A549 treated with GW870086 at 1 μM for 4 hours (cell line): Measurements from ENCODE around the gene TRIP6. TPM values are rescaled to one million over a fixed set of nuclear protein-coding genes. Genes with fewer than 3 reads are reported as not detected.

Source experiments
- total RNA-seq: library from RNA; stranded (reverse); fragments of 200-300 nt; extraction: Qiagen RNA extraction; gene quantifications from 5 replicates; pipeline ENCODE4 v1.2.3, GENCODE V29; 2022; ENCODE audit warnings: low read depth

TRIP6 gene, protein sequence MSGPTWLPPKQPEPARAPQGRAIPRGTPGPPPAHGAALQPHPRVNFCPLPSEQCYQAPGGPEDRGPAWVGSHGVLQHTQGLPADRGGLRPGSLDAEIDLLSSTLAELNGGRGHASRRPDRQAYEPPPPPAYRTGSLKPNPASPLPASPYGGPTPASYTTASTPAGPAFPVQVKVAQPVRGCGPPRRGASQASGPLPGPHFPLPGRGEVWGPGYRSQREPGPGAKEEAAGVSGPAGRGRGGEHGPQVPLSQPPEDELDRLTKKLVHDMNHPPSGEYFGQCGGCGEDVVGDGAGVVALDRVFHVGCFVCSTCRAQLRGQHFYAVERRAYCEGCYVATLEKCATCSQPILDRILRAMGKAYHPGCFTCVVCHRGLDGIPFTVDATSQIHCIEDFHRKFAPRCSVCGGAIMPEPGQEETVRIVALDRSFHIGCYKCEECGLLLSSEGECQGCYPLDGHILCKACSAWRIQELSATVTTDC
- 41.9 to 53.9 TPM (median 52.7 TPM) in 5 replicates for total RNA-seq

DNA sequence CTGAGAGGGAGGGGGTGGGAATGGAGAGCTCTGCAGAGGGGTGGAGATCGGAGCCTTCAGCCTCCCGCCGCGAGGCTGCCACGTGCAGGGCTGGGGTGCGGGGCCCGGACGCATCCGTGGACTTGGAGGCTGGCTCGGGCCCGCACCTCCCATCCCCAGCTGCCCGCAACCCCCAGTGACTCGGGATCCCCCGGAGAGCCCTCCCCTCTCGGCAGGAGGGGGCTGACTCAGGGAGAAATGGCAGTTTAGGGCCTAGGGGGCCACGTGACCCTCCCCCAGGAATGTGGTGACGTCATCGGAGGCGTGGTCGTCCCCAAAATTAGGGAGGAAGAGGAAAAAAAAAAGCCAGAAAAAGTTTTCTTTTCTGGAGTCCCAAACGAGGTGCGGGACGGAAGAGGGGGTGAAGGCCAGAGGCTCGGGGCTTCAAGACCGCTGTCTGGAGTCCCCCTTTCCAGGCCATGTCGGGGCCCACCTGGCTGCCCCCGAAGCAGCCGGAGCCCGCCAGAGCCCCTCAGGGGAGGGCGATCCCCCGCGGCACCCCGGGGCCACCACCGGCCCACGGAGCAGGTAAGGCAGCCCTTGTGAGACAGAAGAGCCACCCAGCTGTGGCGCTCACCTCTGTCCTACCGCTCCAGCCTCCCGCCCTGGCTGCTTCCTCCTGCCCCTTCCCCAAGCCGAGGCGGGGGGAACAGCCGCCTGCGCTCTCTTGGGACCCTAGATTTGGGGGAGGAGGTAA, at the start of gene TRIP6:
Gene TRIP6, plus strand, starts transcription at position 348 of the 736 bp plus-strand sequence. Its CDS starts 111 bp downstream, at position 459.

DNA sequence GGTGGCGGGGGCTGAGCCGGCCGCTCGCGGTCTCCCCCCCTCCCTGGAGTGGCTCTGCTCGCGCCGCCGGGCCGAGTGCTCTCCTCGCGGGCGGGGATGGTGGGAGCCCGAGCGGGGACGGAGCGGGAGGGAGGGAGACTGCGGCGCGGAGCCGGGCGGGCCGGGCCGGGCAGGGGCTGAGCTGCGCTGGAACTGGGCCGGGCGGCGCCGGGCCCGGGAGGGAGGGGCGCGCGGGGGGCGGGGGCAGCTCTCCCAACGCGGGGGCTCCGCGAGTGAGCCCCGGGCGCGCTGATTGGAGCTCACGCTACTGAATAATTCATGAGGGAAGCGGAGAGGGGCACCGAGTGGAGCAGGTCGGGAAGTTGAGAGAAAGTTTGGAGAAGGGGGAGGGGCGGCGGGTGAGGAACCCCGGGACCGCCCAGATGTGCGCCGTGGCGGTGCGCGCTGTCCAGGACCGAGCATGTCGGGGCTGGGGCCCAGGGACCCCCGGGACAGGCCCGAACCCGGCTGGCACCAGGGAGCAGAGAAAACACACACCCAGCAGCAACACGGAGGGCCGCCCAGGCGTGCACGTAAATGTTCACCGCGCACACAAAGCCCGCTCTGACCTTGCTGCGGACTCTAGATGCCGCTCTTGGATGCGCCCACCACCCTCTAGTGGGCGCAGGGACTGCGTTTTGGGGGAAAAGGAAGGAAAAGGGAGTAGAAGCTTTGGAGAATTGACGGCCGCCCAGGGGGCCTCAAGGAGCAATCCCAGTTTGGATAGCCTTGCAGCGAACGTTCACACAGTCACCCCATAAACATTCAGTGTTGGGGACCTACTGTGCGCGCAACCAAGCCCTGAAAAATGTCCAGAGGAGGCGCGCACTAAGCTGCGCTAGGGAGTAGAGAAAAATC, 39.6 kb upstream of the TRIP6 start, which contains the start of gene EPHB4:
Gene EPHB4, minus strand, starts transcription at position 194 of the 897 bp plus-strand sequence. CDS start 493 bp downstream, outside the sequence.

DNA sequence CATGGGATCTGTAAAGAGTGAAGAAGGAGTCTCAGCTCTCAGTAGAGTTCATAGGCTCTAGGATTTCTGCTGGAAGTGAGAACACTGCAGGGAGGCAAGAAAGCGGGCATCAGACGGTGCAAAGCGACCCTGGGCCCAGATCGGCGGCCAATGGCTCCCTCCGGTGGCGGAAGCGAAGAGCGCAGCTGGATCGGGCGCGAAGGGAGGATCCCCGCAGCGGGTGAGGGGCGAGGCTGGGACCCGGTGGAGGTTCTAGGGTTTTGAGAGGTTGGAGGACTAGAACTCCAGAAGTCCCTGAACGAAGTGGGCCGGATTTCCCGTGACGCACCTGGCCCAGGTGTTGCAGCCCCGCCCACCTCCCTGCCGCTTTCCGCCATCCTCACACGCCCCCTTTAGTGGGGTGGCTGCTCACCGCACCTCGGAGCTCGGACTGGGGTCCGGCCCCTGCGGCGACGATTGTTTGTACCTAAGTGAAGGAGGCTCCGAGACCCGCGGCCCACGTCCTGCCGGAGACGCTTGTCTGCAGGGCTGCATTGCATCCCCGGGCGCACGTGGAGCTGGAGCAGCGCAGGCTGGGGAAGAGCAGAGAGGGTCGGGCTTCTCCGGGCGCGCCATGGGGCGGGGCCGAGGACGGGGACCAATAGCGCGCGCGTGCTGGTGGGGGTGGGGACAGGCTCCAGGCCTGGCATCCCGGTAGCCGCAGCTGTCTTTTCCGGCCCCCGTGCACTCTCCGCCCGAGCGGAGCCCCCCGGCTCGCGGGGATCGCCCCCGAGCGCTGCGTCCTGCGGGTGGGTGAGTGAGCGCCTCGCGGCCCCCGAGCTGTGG, 14.9 kb upstream of the TRIP6 start, which contains the start of gene SLC12A9:
Gene SLC12A9, plus strand, starts transcription at position 666 of the 825 bp plus-strand sequence. CDS start 1,485 bp downstream, outside the sequence.

DNA sequence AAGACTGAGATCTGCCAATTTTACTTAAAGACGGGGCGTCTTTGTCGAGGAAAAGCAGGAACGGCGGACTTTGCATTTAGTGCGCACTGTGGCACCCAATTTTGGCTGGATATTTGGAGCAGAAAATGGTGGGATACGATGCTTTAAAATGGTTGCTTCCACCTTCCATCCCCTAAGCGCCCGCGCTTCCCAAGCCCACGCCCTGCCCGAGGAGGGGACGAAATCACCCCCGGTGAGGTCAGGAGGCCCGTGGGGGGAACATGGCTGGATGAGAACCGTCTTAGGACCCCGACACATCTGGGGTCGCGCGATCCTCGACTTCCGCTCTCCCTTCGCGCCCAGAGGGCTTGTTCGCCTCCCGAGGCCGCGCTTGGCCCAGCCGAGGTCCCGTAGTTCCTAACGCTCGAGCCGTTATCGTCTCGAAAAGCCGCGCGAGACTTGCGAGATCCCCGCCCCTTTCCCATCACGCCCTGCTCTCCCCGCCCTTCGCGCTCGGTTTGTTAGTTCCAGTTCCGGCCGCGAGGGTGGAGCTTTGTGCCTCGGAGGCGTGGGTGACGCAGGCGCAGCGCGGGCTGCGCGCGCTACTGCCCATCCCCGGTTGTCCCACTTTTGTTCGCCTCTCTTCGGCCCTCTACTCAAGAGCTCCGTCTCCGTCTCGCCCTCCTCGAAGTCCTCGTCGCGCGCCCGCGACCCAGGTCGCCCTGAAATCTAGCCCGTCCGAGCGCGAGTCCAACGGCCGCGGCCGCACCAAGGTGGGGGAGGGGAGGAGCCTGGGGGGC, 7.6 kb downstream of the TRIP6 start, which contains the start of gene SRRT:
Gene SRRT, plus strand, starts transcription at position 527 of the 779 bp plus-strand sequence. CDS start 488 bp downstream, outside the sequence.

DNA sequence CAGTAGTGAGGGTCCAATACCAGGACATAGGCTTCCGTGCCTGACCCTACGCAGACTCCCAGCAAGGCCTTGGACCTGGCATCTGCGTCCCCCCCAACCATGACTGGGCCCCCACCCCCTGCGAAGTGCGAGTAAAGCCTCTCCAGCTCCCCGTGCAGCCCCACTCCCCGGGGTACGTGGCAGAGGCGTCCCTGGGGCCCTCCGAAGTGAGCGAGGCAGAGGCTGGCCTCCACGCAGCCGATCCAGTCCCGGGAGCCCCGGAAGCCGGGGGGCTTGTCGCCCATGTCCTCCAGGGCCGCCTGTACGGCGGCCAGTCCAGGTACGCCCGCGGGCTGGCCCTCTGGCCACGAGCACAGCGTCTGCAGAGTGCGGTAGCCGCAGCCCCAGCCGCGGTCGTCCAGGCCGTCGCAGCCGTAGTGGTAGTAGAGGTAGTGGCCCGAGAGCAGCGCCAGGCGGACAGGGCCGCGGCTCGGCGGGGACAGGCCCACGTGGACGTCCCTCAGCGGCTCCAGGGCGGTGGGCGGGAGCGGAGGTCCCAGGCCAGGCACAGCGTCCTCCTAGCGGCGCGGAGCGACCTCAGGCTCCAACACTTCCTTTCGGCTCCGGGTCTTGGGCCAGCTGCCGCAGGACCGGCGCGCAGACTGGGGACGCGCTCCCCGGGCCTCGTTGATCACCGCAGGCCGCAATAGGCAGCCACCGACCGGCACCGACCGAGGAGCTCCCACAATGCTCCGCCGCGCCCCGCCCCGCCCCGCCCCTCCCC, 22.0 kb downstream of the TRIP6 start, which contains the start of gene UFSP1:
Gene UFSP1, minus strand, starts transcription at position 728 of the 763 bp plus-strand sequence. Its CDS starts 444 bp downstream, at position 284.

DNA sequence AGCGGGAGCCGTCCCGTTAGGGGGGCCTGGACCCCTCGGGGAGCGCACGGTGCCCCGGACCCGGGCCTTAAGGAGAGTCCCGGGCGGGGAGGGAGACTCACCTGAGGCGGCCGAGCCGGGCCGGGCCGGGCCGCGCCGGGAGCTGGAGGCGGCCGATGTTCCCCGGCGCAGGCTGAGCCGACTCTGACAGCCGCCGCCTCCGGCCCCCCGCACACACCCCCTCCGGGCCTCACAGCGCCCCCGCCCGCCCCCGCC, 28.4 kb downstream of the TRIP6 start, which contains the start of gene ACHE:
Gene ACHE, minus strand, starts transcription at position 188 of the 255 bp plus-strand sequence. CDS start 1,656 bp downstream, outside the sequence.

Other genes starting within 250 kb of the TRIP6 start
- 1.9 to 3.3 TPM (median 2.7 TPM) in 5 replicates for gene TFR2, start 225.8 kb upstream of the TRIP6 start, total RNA-seq
- gene ACTL6B, start 210.9 kb upstream of the TRIP6 start, total RNA-seq, result not detected in 5 replicates
- gene GNB2, start 193.6 kb upstream of the TRIP6 start, total RNA-seq, result 178 to 259 TPM (median 248 TPM) in 5 replicates
- gene GIGYF1, start 173.1 kb upstream of the TRIP6 start, total RNA-seq, result 11.4 to 18.2 TPM (median 17.6 TPM) in 5 replicates
- gene POP7, start 161.3 kb upstream of the TRIP6 start, total RNA-seq, result 80.2 to 95.5 TPM (median 88.2 TPM) in 5 replicates
- gene EPO, start 146.9 kb upstream of the TRIP6 start, total RNA-seq, result 0.09 TPM in 1 of 5 replicates, not detected in the others
- gene ZAN, start 133.8 kb upstream of the TRIP6 start, total RNA-seq, result not detected in 5 replicates
- 38.5 to 44.1 TPM (median 42.9 TPM) in 5 replicates for gene EPHB4, start 39.9 kb upstream of the TRIP6 start, total RNA-seq
- gene SLC12A9, start 14.7 kb upstream of the TRIP6 start, total RNA-seq, result 11.1 to 17.1 TPM (median 15.8 TPM) in 5 replicates
- 120 to 140 TPM (median 134 TPM) in 5 replicates for gene SRRT, start 7.7 kb downstream of the TRIP6 start, total RNA-seq
- 3.9 to 6.9 TPM (median 5.1 TPM) in 5 replicates for gene UFSP1, start 22.3 kb downstream of the TRIP6 start, total RNA-seq
- gene ACHE, start 28.5 kb downstream of the TRIP6 start, total RNA-seq, result 2.2 to 3.0 TPM (median 2.8 TPM) in 5 replicates
- 14.0 to 20.8 TPM (median 19.9 TPM) in 5 replicates for gene MUC3A, start 82.1 kb downstream of the TRIP6 start, total RNA-seq
- 14.8 to 23.2 TPM (median 20.8 TPM) in 5 replicates for gene MUC12, start 102.2 kb downstream of the TRIP6 start, total RNA-seq
- 0.01 to 0.19 TPM (median 0.03 TPM) in 4 of 5 replicates, not detected in the other for gene MUC17, start 152.7 kb downstream of the TRIP6 start, total RNA-seq
- gene TRIM56, start 218.1 kb downstream of the TRIP6 start, total RNA-seq, result 11.6 to 15.7 TPM (median 12.4 TPM) in 5 replicates